Measurements from ENCODE around the gene TRMT1. TPM values are rescaled to one million over a fixed set of nuclear protein-coding genes. Genes with fewer than 3 reads are reported as not detected.

Gene TRMT1
- total and polyA plus RNA-seq, 2 of the 8 experiments (the other 6 are each of a cell fraction or from before 2014, with no cell fraction given), result 77.4 to 99.3 TPM

- Histone ChIP-seq H4K5ac (ENCODE audit: insufficient read length, low read depth, low read length) (no peak overlapping the region), H3K79me2 (ENCODE audit: control insufficient read depth in 1 of 2, insufficient read depth in 2 of 2, low read length in 2 of 2) (no peaks in the 10 kb centered on the region), H3K36me3 (ENCODE audit: control insufficient read depth in 2 of 4, insufficient read depth in 4 of 4, low read length in 3 of 4) (no peaks in the 10 kb centered on the region), H3K14ac (ENCODE audit: insufficient read length) (no peak overlapping the region), H2AK5ac (ENCODE audit: low read depth, low read length) (no peak overlapping the region), H3K27ac (ENCODE audit: low read depth, low read length) (no peak overlapping the region), H3K23me2 (ENCODE audit: low read depth, low read length) (peaks cover 3% of the 10 kb centered on the region; the same call in 1 of the 2 replicates), H4K8ac (ENCODE audit: extremely low read depth, insufficient read depth, low read length) (no peak overlapping the region), H3K56ac (replicated peaks; ENCODE audit: insufficient read length, low read depth, low read length) (no peak overlapping the region), H3K4me1 (replicated peaks in 1 of 4; ENCODE audit: control insufficient read depth in 3 of 4, insufficient read depth in 4 of 4, low read length in 3 of 4) (peaks cover 0 to 22% (median 17%) of the 10 kb centered on the region in 4 experiments; a peak in 5 of 7 replicates), H2BK15ac (ENCODE audit: low read length) (no peak overlapping the region), H3K27me3 (replicated peaks in 1 of 4; ENCODE audit: control insufficient read depth in 3 of 4, extremely low read depth in 1 of 4, insufficient read depth in 3 of 4, low read length in 3 of 4) (peaks cover 21 to 84% (median 59%) of the 10 kb centered on the region in 4 experiments), H3K4ac (replicated peaks; ENCODE audit: insufficient read length, low read depth, low read length) (no peak overlapping the region), H3K79me1 (ENCODE audit: low read depth, low read length) (no peaks in the 10 kb centered on the region), H2BK20ac (ENCODE audit: low read length) (no peak overlapping the region), H3K18ac (ENCODE audit: extremely low read depth, low read length) (peak overlapping the region; percentile 68), H4K91ac (replicated peaks; ENCODE audit: insufficient read length, low read length) (peak overlapping the region; percentile 41), H3K9me3 (ENCODE audit: insufficient read depth in 2 of 2, low read depth in 1 of 2, low read length in 1 of 2) (no peaks in the 10 kb centered on the region), H3K23ac (ENCODE audit: insufficient read length) (no peak overlapping the region), H2BK12ac (ENCODE audit: low read depth, low read length) (no peak overlapping the region), H2BK120ac (replicated peaks; ENCODE audit: low read depth, low read length) (no peak overlapping the region), H3K4me3 (ENCODE audit: extremely low read depth in 1 of 4, insufficient read depth in 2 of 4, low read depth in 3 of 4, low read length in 4 of 4) (peak overlapping the region; percentile 39 to 58 (median 46); a peak in 6 of 8 replicates), H4K20me1 (replicated peaks in 1 of 2; ENCODE audit: control insufficient read depth in 1 of 2, insufficient read depth in 2 of 2, low read length in 2 of 2) (peaks cover 2 to 6% of the 10 kb centered on the region in 2 experiments), H3K9ac (replicated peaks in 1 of 4; ENCODE audit: extremely low read depth in 1 of 4, low read depth in 3 of 4, low read length in 3 of 4) (no peak overlapping the region), H2BK5ac (ENCODE audit: low read depth, low read length) (no peak overlapping the region; the same call in 1 of the 2 replicates), H3K4me2 (ENCODE audit: insufficient read depth in 1 of 2, low read depth in 2 of 2, low read length in 2 of 2) (peak overlapping the region; percentile 79 to 85), H2AFZ (ENCODE audit: low read length) (no peak overlapping the region; the same call in 1 of the 2 replicates)
- POLR2A ChIA-PET (ENCODE audit: partially characterized antibody), result interaction anchor here (0.8 to 3.8 kb wide), 20 partner anchors 10 to 161 kb away, joined by 3 to 15 read pairs (median 5); partner anchors contain the start of gene FARSA
- DNase-seq (ENCODE audit: low read depth in 1 of 2, low spot score in 2 of 2), result peak in 1 of 2 experiments; percentile 86
- 12% methylated on average over 11 of the region's 16 CpGs; no CpG with 5 or more reads in 1 of the 2 experiments for WGBS, 2 experiments (ENCODE audit: extremely low coverage in 1 of 2, insufficient coverage in 1 of 2, insufficient read length in 1 of 2, insufficient replicate concordance in 2 of 2, low coverage in 1 of 2, low lambda C conversion rate in 2 of 2, missing lambda C conversion rate in 1 of 2)
- CTCF ChIA-PET (ENCODE audit: partially characterized antibody), result interaction anchor here (1.0 to 48.8 kb wide), 23 partner anchors 9 to 954 kb away, joined by 3 to 1145 read pairs (median 18); partner anchors contain the start of gene DAND5
- FAIRE-seq, result no peak
- TF ChIP-seq CTCF (IDR thresholded peaks at IDR 0.05; ENCODE audit: control extremely low read depth in 1 of 3, insufficient read depth in 1 of 3, low read depth in 1 of 3, low read length in 3 of 3), result no peak
- TF ChIP-seq KDM4A (IDR thresholded peaks at IDR 0.05; ENCODE audit: low read depth, low read length, severe bottlenecking), result no peak
- TF ChIP-seq TCF12 (IDR thresholded peaks at IDR 0.05; ENCODE audit: low read depth, low read length), result no peak
- TF ChIP-seq TAF7 (optimal IDR thresholded peaks at IDR 0.05; ENCODE audit: borderline replicate concordance, low read depth, low read length), result no peak
- TF ChIP-seq JUND (IDR thresholded peaks at IDR 0.05; ENCODE audit: low read length), result no peak
- TF ChIP-seq CEBPB (IDR thresholded peaks at IDR 0.05; ENCODE audit: low read depth, low read length), result no peak
- no peak for TF ChIP-seq SRF (IDR thresholded peaks at IDR 0.05; ENCODE audit: low read depth, low read length)
- no peak for TF ChIP-seq CHD1 (IDR thresholded peaks at IDR 0.05; ENCODE audit: low read depth, low read length)
- TF ChIP-seq USF2 (IDR thresholded peaks at IDR 0.05; ENCODE audit: low read length), result no peak
Observed at GRCh38 chr19:13094771-13095392, 21.7 kb downstream of the TRMT1 start.

Data from H1 (cell line).